ENCODE data around the gene PDPR. TPM values are rescaled to one million over a fixed set of nuclear protein-coding genes. Genes with fewer than 3 reads are reported as not detected.
"Not testable (repeated sequence)": the region's sequence is repeated elsewhere in the genome, so short reads cannot be mapped to it uniquely, and the experiment has no call there.

PDPR gene
- total and polyA plus RNA-seq, 2 donors (not counting 1 experiment from before 2014, with no cell fraction given), result 16.5 to 29.0 TPM

GRCh38 chr16:70147853-70148252 lies 33.7 kb downstream of the PDPR start:
- not testable (repeated sequence) for H3K4me1 ChIP-seq (ENCODE audit: control insufficient read depth, extremely low read depth, insufficient read depth, low read length); H3K9ac ChIP-seq (ENCODE audit: insufficient read depth, low read length); H3K79me2 ChIP-seq (ENCODE audit: control insufficient read depth, insufficient read depth, low read length); H3K4me3 ChIP-seq (replicated peaks in 1 of 4; ENCODE audit: control extremely low read depth in 1 of 4, insufficient read depth in 1 of 4, low read depth in 3 of 4, low read length in 4 of 4); DNase-seq (ENCODE audit: low read depth in 2 of 2); H2AFZ ChIP-seq (ENCODE audit: low read length); H3K4me2 ChIP-seq (ENCODE audit: extremely low read depth, insufficient read depth, low read length); H3K27me3 ChIP-seq (ENCODE audit: control insufficient read depth, insufficient read depth, low read length); H3K9me3 ChIP-seq (ENCODE audit: control insufficient read depth, insufficient read depth, low read depth, low read length); H4K20me1 ChIP-seq (ENCODE audit: control insufficient read depth, extremely low read depth, insufficient read depth, low read length); H3K27ac ChIP-seq (ENCODE audit: insufficient read depth, low read length)
- H3K36me3 ChIP-seq (ENCODE audit: control insufficient read depth, insufficient read depth, low read length), result peaks cover 11% of the 10 kb centered on the region

- H3K4me2 ChIP-seq (ENCODE audit: extremely low read depth, insufficient read depth, low read length); H3K27ac ChIP-seq (ENCODE audit: insufficient read depth, low read length); H3K9ac ChIP-seq (ENCODE audit: insufficient read depth, low read length); DNase-seq (ENCODE audit: low read depth in 2 of 2); H3K4me1 ChIP-seq (ENCODE audit: control insufficient read depth, extremely low read depth, insufficient read depth, low read length); H3K79me2 ChIP-seq (ENCODE audit: control insufficient read depth, insufficient read depth, low read length); H2AFZ ChIP-seq (ENCODE audit: low read length); H3K9me3 ChIP-seq (ENCODE audit: control insufficient read depth, insufficient read depth, low read depth, low read length); H4K20me1 ChIP-seq (ENCODE audit: control insufficient read depth, extremely low read depth, insufficient read depth, low read length); H3K4me3 ChIP-seq (replicated peaks in 1 of 4; ENCODE audit: control extremely low read depth in 1 of 4, insufficient read depth in 1 of 4, low read depth in 3 of 4, low read length in 4 of 4); H3K27me3 ChIP-seq (ENCODE audit: control insufficient read depth, insufficient read depth, low read length): not testable (repeated sequence)
- peaks cover 15% of the 10 kb centered on the region for H3K36me3 ChIP-seq (ENCODE audit: control insufficient read depth, insufficient read depth, low read length)
Measured at GRCh38 chr16:70148453-70148852, 34.3 kb downstream of the PDPR start.

- not testable (repeated sequence) for H3K9ac ChIP-seq (ENCODE audit: insufficient read depth, low read length); H3K27ac ChIP-seq (ENCODE audit: insufficient read depth, low read length); H3K27me3 ChIP-seq (ENCODE audit: control insufficient read depth, insufficient read depth, low read length); H3K4me1 ChIP-seq (ENCODE audit: control insufficient read depth, extremely low read depth, insufficient read depth, low read length); DNase-seq (ENCODE audit: low read depth in 2 of 2); H2AFZ ChIP-seq (ENCODE audit: low read length); H3K9me3 ChIP-seq (ENCODE audit: control insufficient read depth, insufficient read depth, low read depth, low read length); H4K20me1 ChIP-seq (ENCODE audit: control insufficient read depth, extremely low read depth, insufficient read depth, low read length); H3K79me2 ChIP-seq (ENCODE audit: control insufficient read depth, insufficient read depth, low read length); H3K4me2 ChIP-seq (ENCODE audit: extremely low read depth, insufficient read depth, low read length); H3K4me3 ChIP-seq (replicated peaks in 1 of 4; ENCODE audit: control extremely low read depth in 1 of 4, insufficient read depth in 1 of 4, low read depth in 3 of 4, low read length in 4 of 4)
- peaks cover 17% of the 10 kb centered on the region for H3K36me3 ChIP-seq (ENCODE audit: control insufficient read depth, insufficient read depth, low read length)
Measured at GRCh38 chr16:70149296-70149695, 35.2 kb downstream of the PDPR start.

GRCh38 chr16:70151391-70151790 lies 37.3 kb downstream of the PDPR start:
- DNase-seq (ENCODE audit: low read depth in 2 of 2), result no peak
- Histone ChIP-seq H3K27ac (ENCODE audit: insufficient read depth, low read length) (no peak overlapping the region), H3K4me1 (ENCODE audit: control insufficient read depth, extremely low read depth, insufficient read depth, low read length) (no peaks in the 10 kb centered on the region), H3K9me3 (ENCODE audit: control insufficient read depth, insufficient read depth, low read depth, low read length) (no peaks in the 10 kb centered on the region), H3K4me2 (ENCODE audit: extremely low read depth, insufficient read depth, low read length) (no peak overlapping the region), H3K4me3 (replicated peaks in 1 of 4; ENCODE audit: control extremely low read depth in 1 of 4, insufficient read depth in 1 of 4, low read depth in 3 of 4, low read length in 4 of 4) (no peak overlapping the region), H3K79me2 (ENCODE audit: control insufficient read depth, insufficient read depth, low read length) (no peaks in the 10 kb centered on the region), H3K9ac (ENCODE audit: insufficient read depth, low read length) (no peak overlapping the region), H3K27me3 (ENCODE audit: control insufficient read depth, insufficient read depth, low read length) (no peaks in the 10 kb centered on the region), H2AFZ (ENCODE audit: low read length) (no peak overlapping the region), H3K36me3 (ENCODE audit: control insufficient read depth, insufficient read depth, low read length) (peaks cover 18% of the 10 kb centered on the region), H4K20me1 (ENCODE audit: control insufficient read depth, extremely low read depth, insufficient read depth, low read length) (no peaks in the 10 kb centered on the region)
- TF ChIP-seq CTCF (conservative IDR thresholded peaks at IDR 0.05 in 1 of 2, IDR thresholded peaks at IDR 0.05 in 1 of 2; ENCODE audit: low read depth in 1 of 2, low read length in 2 of 2) (no peak), EZH2 (IDR thresholded peaks at IDR 0.05; ENCODE audit: low read length, missing control alignments) (no peak)

All from fibroblast of lung (primary cell).